RWPE1 (cell line): ENCODE measurements around the gene B3GALT4.
"Not testable (repeated sequence)": the region's sequence is repeated elsewhere in the genome, so short reads cannot be mapped to it uniquely, and the experiment has no call there.

ENCODE experiments used
- CTCF ChIA-PET: fragments of 350-600 bp; sonication (Branson Sonifier 250); formaldehyde crosslinking; extraction: SDS; loops from one replicate; lab custom pipeline; 2021; lab: Yijun Ruan, JAX
- POLR2A ChIA-PET: fragments of 400-600 bp; formaldehyde crosslinking; extraction: SDS; loops from one replicate; lab custom pipeline; 2020; ENCODE audit warnings: antibody characterized with exemption; ENCODE audit not compliant: low non-redundant PET; lab: Yijun Ruan, JAX
- DNase-seq: peaks from one replicate; pipeline ENCODE4 v3.0.0; 2012; ENCODE audit warnings: low spot score
- H3K27ac ChIP-seq: fragments of 450-650 bp; 2 replicates; pipeline ENCODE4 v1.5.1; 2017
- TF ChIP-seq, protein P1 (sequence below): fragments of 450-650 bp; conservative IDR thresholded peaks from 2 replicates; pipeline ENCODE4 v1.5.1; 2017; ENCODE audit warnings: low read depth, mild to moderate bottlenecking

B3GALT4 gene

DNA sequence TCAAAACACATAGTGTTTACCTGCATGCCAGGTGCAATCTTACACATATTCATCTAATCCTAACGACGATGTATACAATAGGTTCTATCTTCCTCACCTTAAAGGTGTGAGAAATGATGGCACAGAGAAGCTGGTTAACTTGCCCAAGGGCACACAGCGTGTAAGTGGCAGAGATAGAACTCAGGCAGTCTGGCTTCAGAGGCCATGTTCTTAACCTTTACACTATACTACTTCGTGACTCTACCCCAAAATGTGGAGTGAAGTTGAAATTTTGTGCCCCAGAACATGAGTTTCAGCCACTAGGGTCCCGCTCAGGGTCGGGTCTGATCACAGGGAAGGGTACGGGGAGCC lies 5.8 kb upstream of the B3GALT4 start:
- CTCF ChIA-PET = interaction anchor here (0.5 kb wide), 1 partner anchor 30 kb away, joined by 4 read pairs; no protein-coding TSS in a partner anchor
- TF ChIP-seq, protein P1, sequence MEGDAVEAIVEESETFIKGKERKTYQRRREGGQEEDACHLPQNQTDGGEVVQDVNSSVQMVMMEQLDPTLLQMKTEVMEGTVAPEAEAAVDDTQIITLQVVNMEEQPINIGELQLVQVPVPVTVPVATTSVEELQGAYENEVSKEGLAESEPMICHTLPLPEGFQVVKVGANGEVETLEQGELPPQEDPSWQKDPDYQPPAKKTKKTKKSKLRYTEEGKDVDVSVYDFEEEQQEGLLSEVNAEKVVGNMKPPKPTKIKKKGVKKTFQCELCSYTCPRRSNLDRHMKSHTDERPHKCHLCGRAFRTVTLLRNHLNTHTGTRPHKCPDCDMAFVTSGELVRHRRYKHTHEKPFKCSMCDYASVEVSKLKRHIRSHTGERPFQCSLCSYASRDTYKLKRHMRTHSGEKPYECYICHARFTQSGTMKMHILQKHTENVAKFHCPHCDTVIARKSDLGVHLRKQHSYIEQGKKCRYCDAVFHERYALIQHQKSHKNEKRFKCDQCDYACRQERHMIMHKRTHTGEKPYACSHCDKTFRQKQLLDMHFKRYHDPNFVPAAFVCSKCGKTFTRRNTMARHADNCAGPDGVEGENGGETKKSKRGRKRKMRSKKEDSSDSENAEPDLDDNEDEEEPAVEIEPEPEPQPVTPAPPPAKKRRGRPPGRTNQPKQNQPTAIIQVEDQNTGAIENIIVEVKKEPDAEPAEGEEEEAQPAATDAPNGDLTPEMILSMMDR = no peak
- peak overlapping the region; percentile 90 for H3K27ac ChIP-seq
- DNase-seq = no peak
- POLR2A ChIA-PET = interaction anchor here (0.6 to 0.8 kb wide), 2 partner anchors 11 to 13 kb away, joined by 3 read pairs; no protein-coding TSS in a partner anchor

DNA sequence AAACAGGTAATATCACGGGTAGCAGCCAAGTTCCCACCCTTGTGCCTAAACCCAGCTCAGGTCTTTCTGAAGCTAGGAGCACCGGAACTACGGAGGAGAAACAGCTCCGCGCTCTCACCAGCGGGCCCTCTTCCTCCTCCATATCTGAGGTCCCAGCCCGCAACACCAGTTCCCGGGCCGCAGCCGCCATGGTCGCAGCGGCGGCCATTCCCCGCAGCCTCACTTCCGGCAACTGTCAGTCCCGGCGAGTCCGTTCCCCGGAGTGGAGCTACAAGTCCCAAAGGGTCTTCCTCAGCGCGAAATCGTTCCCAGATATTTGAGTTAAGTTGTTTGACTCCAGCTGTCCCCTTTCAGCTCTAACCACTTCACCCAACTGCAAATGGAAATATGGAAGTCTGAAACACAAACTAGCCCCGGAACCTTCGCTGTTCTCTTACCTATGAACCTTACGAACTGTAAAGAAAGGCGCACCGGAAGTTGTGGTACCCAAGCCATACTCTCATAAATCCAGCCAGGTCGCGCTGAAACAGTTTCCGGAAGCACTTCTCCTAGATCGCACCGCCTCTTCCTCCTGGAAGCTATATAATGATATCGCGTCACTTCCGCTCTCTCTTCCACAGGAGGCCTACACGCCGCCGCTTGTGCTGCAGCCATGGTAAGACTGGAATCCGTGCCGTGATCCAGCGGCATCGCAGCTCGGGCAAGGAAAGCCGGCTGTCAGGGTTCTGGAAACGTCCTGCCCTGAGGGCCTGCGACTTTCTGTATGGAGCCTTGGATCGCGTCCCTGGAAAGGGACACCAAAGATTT lies 5.3 kb upstream of the B3GALT4 start, which contains the start of the genes RPS18 and VPS52:
RPS18 (plus strand) TSS at position 608 of the 807 bp plus-strand sequence; CDS start at position 653, 45 bp downstream.
VPS52 (minus strand) TSS at position 409 of the 807 bp plus-strand sequence; CDS start at position 208, 201 bp downstream.
- CTCF ChIA-PET = interaction anchor here (0.5 to 0.6 kb wide), 4 partner anchors 29 to 1804 kb away, joined by 3 to 4 read pairs (median 3); no protein-coding TSS in a partner anchor
- peak within 1 kb of the TSS; percentile 90 for H3K27ac ChIP-seq
- TF ChIP-seq, protein P1 = no peak
- POLR2A ChIA-PET = interaction anchor here (0.6 to 2.0 kb wide), 6 partner anchors 11 to 52 kb away, joined by 3 to 10 read pairs (median 3); partner anchors contain the start of genes PFDN6 and WDR46
- peak; percentile 87 for DNase-seq

DNA sequence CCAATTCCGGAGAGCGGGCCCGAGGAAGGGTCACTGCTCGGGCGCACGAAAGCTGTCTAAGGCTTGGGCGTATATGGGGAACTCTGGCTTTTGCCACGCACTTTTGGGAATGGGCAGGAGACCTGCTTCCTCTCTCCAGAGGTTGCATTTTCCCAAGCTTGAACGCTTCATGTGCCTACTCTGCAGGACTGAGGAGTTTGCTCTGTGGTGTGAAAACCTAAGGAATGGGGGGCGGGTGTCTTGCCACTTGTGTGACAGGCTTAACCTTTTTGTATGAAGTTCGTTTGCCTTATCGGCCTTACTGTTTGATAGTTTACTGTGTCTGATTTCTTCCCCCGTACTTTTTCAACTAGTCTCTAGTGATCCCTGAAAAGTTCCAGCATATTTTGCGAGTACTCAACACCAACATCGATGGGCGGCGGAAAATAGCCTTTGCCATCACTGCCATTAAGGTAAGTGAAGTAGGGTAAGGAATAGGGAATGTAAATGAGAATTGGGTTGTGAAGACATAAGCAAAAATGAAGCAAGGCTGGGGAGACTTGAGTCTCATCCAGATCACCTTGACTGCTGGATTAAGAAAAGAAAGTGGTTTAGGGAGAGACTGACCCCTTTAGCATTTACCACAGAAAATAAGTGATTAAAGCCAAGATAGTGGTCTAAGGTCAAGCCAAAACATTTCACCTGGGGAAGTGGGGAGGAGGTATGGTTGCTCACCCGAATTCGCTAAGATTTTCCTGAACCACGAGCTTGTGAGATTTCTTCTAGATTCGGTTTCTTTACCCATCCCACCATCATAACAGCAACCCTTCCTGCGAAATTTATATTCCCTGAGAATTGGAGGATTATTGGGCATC lies 4.4 kb upstream of the B3GALT4 start:
- peak overlapping the region; percentile 90 for H3K27ac ChIP-seq
- ChIA-PET CTCF (interaction anchor here (0.5 to 0.6 kb wide), 3 partner anchors 73 to 1803 kb away, joined by 3 to 7 read pairs (median 3); no protein-coding TSS in a partner anchor), POLR2A (interaction anchor here (1.0 to 2.0 kb wide), 4 partner anchors 12 to 51 kb away, joined by 3 to 10 read pairs (median 4); partner anchors contain the start of genes PFDN6 and WDR46)
- no peak for DNase-seq
- TF ChIP-seq, protein P1 = no peak

DNA sequence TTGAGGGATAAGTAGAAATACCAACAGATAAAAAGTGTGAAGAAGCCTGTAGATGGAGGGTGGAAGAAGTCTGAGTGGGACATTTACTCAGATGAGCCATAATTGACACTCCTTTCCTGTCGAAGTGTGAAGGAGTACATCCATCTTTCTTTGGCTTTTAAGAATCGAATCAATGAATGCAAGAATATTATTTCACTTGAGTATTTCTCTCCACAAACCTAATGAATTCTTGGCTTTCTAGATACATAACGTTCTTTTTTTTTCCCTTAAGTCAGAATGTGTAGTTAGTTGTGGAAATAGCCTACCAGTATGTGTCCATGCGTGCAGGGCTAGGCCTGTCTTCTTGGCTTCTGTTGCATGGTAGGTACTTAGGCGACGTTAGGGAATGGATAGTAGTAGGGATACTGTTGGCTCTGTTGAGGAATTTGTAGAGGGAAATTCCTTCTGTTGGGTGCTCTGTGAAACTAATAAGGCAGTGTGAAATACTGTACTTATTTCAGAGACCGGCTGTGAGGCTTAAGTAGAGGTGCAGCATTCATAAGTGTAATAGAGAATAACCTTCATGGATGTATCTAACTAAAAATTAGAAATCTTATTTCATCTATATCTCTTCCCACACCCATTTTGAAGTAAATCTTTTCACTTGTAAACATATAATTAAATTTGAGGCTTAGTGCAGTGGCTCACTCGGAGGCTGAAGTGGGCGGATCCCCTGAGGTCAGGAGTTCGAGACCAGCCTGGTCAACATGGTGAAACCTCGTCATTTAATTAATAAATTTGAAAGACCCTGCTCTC lies 3.6 kb upstream of the B3GALT4 start:
- ChIA-PET POLR2A (interaction anchor here (2.0 kb wide), 1 partner anchor 16 kb away, joined by 10 read pairs; the partner anchor contains the start of genes PFDN6 and WDR46), CTCF (no interaction called here)
- peak overlapping the region; percentile 75 for H3K27ac ChIP-seq
- no peak for DNase-seq
- TF ChIP-seq, protein P1 = no peak

DNA sequence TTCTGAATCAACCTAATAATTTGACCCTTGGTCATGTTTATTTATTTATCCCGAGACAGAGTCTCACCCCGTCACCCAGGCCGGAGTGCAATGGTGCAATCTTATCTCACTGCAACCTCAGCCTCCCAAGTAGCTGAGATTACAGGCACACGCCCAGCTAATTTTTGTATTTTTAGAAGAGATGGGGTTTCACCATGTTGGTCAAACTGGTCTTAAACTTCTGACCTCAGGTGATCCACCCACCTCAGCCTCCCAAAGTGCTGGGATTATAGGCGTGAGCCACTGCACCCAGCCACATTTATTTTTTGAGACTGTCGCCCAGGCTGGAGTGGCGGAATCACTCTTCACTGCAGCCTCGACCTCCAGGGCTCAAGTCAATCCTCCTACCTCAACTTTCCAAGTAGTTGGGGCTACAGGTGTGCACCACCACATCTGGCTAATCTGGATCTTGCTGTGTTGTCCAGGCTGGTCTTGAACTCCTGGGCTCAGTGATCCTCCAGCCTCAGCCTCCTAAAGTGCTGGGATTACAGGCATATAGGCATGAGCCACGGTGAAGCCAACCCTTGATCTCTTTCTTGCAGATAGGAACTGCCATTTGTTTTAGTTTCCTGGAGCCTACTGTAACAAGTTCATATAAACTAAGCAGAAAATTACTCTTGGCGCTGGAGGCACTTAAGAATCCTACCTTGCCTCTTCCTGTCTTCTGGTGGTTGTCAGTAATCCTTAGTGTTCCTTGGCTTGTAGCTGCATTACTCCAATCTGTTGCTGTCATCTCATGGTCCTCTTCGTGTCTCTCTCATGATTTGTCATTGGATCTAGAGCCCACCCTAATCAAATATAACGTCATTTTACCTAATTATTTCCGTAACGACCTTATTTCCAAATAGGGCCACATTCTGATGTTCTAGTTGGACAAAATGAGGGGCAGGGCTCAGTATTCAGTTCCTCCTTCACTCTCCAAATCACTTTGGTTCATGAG lies 2.7 kb upstream of the B3GALT4 start:
- DNase-seq = no peak
- ChIA-PET CTCF (no interaction called here), POLR2A (no interaction called here)
- H3K27ac ChIP-seq = peak overlapping the region; percentile 75
- TF ChIP-seq, protein P1 = no peak

DNA sequence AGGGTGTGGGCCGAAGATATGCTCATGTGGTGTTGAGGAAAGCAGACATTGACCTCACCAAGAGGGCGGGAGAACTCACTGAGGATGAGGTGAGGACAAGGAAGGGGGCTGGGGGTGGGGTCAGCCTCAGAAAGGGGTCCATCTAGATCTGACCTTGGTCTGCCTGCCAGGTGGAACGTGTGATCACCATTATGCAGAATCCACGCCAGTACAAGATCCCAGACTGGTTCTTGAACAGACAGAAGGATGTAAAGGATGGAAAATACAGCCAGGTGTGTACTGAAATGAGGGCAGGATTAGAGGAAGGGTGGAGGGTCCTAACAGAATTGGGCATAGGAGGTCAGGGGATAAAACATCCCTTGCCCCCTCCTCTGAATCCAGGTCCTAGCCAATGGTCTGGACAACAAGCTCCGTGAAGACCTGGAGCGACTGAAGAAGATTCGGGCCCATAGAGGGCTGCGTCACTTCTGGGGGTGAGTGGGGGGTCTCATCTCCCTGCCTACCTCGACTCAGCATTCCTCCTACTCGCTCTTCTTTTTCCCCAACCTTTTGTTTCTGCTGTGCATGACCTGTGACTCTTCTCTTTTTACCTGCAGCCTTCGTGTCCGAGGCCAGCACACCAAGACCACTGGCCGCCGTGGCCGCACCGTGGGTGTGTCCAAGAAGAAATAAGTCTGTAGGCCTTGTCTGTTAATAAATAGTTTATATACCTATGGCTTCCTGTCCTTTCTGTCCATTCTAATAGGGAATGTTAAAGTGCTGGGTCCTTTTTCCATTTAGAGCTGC lies 935 bp upstream of the B3GALT4 start:
- peak overlapping the region; percentile 95 for H3K27ac ChIP-seq
- ChIA-PET CTCF (interaction anchor here (0.5 kb wide), 1 partner anchor 28 kb away, joined by 3 read pairs; no protein-coding TSS in a partner anchor), POLR2A (interaction anchor here (1.9 kb wide), 1 partner anchor 22 kb away, joined by 14 read pairs; the partner anchor contains the start of gene RGL2)
- DNase-seq = not testable (repeated sequence)
